SK-N-SH (cell line): ENCODE measurements around the gene SYNC. TPM values are rescaled to one million over a fixed set of nuclear protein-coding genes. Genes with fewer than 3 reads are reported as not detected.

Source experiments
- CTCF ChIA-PET: fragments of 300-600, 350-600 bp; formaldehyde crosslinking; extraction: SDS; loops from one replicate; lab custom pipeline; 2021; lab: Yijun Ruan, JAX
- POLR2A ChIA-PET: fragments of 350-600 bp; sonication (Branson Sonifier 250); formaldehyde crosslinking; extraction: SDS; loops from one replicate; lab custom pipeline; 2020; ENCODE audit warnings: antibody characterized with exemption, inconsistent platforms; lab: Yijun Ruan, JAX
- DNase-seq: peaks from one replicate; pipeline ENCODE4 v3.0.0; 2012
- H2AFZ ChIP-seq: fragments of 200-600 bp; sonication (generic); 2 replicates; pipeline ENCODE4 v1.8.1; 2016; ENCODE audit warnings: antibody characterized with exemption, mild to moderate bottlenecking, low read depth
- H3F3A ChIP-seq: fragments of 200-600 bp; sonication (generic); replicated peaks from 2 replicates; pipeline ENCODE3; 2016; ENCODE audit warnings: antibody characterized with exemption, mild to moderate bottlenecking; ENCODE audit not compliant: insufficient read depth
- H3K27ac ChIP-seq, 2 experiments: fragments of 200-500 bp in 1 of 2; fragments of 200-600 bp in 1 of 2; sonication (Bioruptor generic) in 1 of 2; sonication (generic), shearing (Covaris generic) in 1 of 2; 2 replicates each; pipeline versions ENCODE4 v1.5.1 to v1.6.1; 2014 to 2016; ENCODE audit warnings: low read depth in 2 of 2, inconsistent platforms in 1 of 2, low read length in 1 of 2, mild to moderate bottlenecking in 1 of 2, mixed read lengths in 1 of 2
- H3K27me3 ChIP-seq: fragments of 200-600 bp; sonication (generic), shearing (Covaris generic); 2 replicates; pipeline ENCODE4 v1.6.1; 2016; ENCODE audit warnings: mixed run types; ENCODE audit not compliant: insufficient read depth
- H3K36me3 ChIP-seq, 2 experiments: fragments of 200-500 bp in 1 of 2; fragments of 200-600 bp in 1 of 2; sonication (Bioruptor generic) in 1 of 2; sonication (generic) in 1 of 2; replicated peaks in 1 of 2; 2 replicates each; pipeline versions ENCODE3 to v1.5.1; 2014 to 2016; ENCODE audit warnings: low read length in 1 of 2, mild to moderate bottlenecking in 1 of 2; ENCODE audit not compliant: insufficient read depth in 2 of 2, control insufficient read depth in 1 of 2
- H3K4me1 ChIP-seq, 2 experiments: fragments of 200-500 bp in 1 of 2; fragments of 200-600 bp in 1 of 2; sonication (Bioruptor generic) in 1 of 2; sonication (generic), shearing (Covaris generic) in 1 of 2; 2 replicates each; pipeline versions ENCODE4 v1.5.1 to v1.6.1; 2014 to 2016; ENCODE audit warnings: low read depth in 1 of 2, low read length in 1 of 2, mixed run types in 1 of 2; ENCODE audit not compliant: insufficient read depth in 2 of 2, control insufficient read depth in 1 of 2
- H3K4me2 ChIP-seq: fragments of 200-600 bp; sonication (generic), shearing (Covaris generic); 2 replicates; pipeline ENCODE4 v1.6.1; 2017; ENCODE audit warnings: mixed run types
- H3K4me3 ChIP-seq, 2 experiments: fragments of 200-500 bp in 1 of 2; fragments of 200-600 bp in 1 of 2; sonication (Bioruptor generic) in 1 of 2; sonication (generic), shearing (Covaris generic) in 1 of 2; 2 replicates each; pipeline versions ENCODE4 v1.5.1 to v1.8.1; 2014 to 2016; ENCODE audit warnings: low read depth in 2 of 2, inconsistent platforms in 1 of 2, low read length in 1 of 2, mild to moderate bottlenecking in 1 of 2, mixed read lengths in 1 of 2, moderate library complexity in 1 of 2
- H3K79me2 ChIP-seq: fragments of 200-600 bp; sonication (generic); 2 replicates; pipeline ENCODE4 v1.8.1; 2017; ENCODE audit warnings: mild to moderate bottlenecking; ENCODE audit not compliant: insufficient read depth
- H3K9ac ChIP-seq: fragments of 200-600 bp; sonication (generic); 2 replicates; pipeline ENCODE4 v1.6.1; 2017; ENCODE audit warnings: mixed run types
- H3K9me2 ChIP-seq: fragments of 200-600 bp; sonication (generic); 2 replicates; pipeline ENCODE4 v1.6.1; 2017; ENCODE audit warnings: mixed run types
- H3K9me3 ChIP-seq: fragments of 200-600 bp; sonication (generic); 2 replicates; pipeline ENCODE4 v1.6.1; 2017; ENCODE audit warnings: mixed run types, mild to moderate bottlenecking, moderate library complexity
- H4K20me1 ChIP-seq: fragments of 200-600 bp; sonication (generic); 2 replicates; pipeline ENCODE4 v1.6.1; 2017; ENCODE audit warnings: mild to moderate bottlenecking, mixed run types; ENCODE audit not compliant: insufficient read depth
- CHD2 ChIP-seq: fragments of 150-350 bp; IDR thresholded peaks from 2 replicates; pipeline ENCODE4 v1.6.1; 2018; ENCODE audit warnings: low read length; ENCODE audit not compliant: partially characterized antibody
- ELF1 ChIP-seq: IDR thresholded peaks from 2 replicates; pipeline ENCODE4 v1.4.0; 2012
- EP300 ChIP-seq, 2 experiments: IDR thresholded peaks; 2 replicates each; pipeline versions ENCODE4 v1.4.0 to v1.6.1; 2012; ENCODE audit warnings: borderline replicate concordance in 1 of 2, low read depth in 1 of 2, low read length in 1 of 2
- FOXM1 ChIP-seq: IDR thresholded peaks from 2 replicates; pipeline ENCODE4 v1.4.0; 2012; ENCODE audit warnings: low read depth, mild to moderate bottlenecking
- GABPA ChIP-seq: IDR thresholded peaks from 2 replicates; pipeline ENCODE4 v1.4.0; 2012; ENCODE audit warnings: low read depth, mild to moderate bottlenecking
- GATA2 ChIP-seq: sonication (generic); formaldehyde crosslinking; IDR thresholded peaks from 2 replicates; pipeline ENCODE4 v1.5.0; 2020; ENCODE audit warnings: mild to moderate bottlenecking, missing genetic modification reagents
- MEF2A ChIP-seq: IDR thresholded peaks from 2 replicates; pipeline ENCODE4 v1.4.0; 2012; ENCODE audit warnings: low read depth, borderline replicate concordance
- NFIC ChIP-seq: IDR thresholded peaks from 2 replicates; pipeline ENCODE4 v1.4.0; 2012; ENCODE audit warnings: borderline replicate concordance
- NRF1 ChIP-seq: IDR thresholded peaks from 2 replicates; pipeline ENCODE4 v1.6.1; 2012; ENCODE audit warnings: low read depth, mild to moderate bottlenecking, low read length
- PBX3 ChIP-seq: IDR thresholded peaks from 2 replicates; pipeline ENCODE4; 2012
- POLR2AphosphoS5 ChIP-seq: IDR thresholded peaks from 2 replicates; pipeline ENCODE4 v1.6.1; 2012; ENCODE audit warnings: low read depth, low read length
- RCOR1 ChIP-seq: fragments of 150-350 bp; IDR thresholded peaks from 2 replicates; pipeline ENCODE4 v1.6.1; 2017; ENCODE audit warnings: antibody characterized with exemption, low read length
- REST ChIP-seq: IDR thresholded peaks from 2 replicates; pipeline ENCODE4 v1.6.1; 2012; ENCODE audit warnings: mild to moderate bottlenecking, low read depth, low read length, moderate library complexity
- RFX5 ChIP-seq: IDR thresholded peaks from 2 replicates; pipeline ENCODE4 v1.6.1; 2012; ENCODE audit warnings: mild to moderate bottlenecking, improper control_type of control experiment, low read length
- SMC3 ChIP-seq: IDR thresholded peaks from 2 replicates; pipeline ENCODE4 v1.6.1; 2012; ENCODE audit warnings: low read depth, low read length, improper control_type of control experiment
- TAF1 ChIP-seq: IDR thresholded peaks from 2 replicates; pipeline ENCODE4 v1.6.1; 2012; ENCODE audit warnings: low read depth, mild to moderate bottlenecking, low read length, moderate library complexity, borderline replicate concordance
- TEAD4 ChIP-seq: IDR thresholded peaks from 2 replicates; pipeline ENCODE4 v1.4.0; 2012; ENCODE audit warnings: mild to moderate bottlenecking, borderline replicate concordance; ENCODE audit not compliant: insufficient read depth
- USF2 ChIP-seq: fragments of 150-350 bp; IDR thresholded peaks from 2 replicates; pipeline ENCODE4 v1.6.1; 2017; ENCODE audit warnings: antibody characterized with exemption, low read length, low read depth, borderline replicate concordance
- YY1 ChIP-seq: IDR thresholded peaks from 2 replicates; pipeline ENCODE4 v1.4.0; 2012; ENCODE audit warnings: low read depth, mild to moderate bottlenecking
- ZBTB33 ChIP-seq: IDR thresholded peaks from 2 replicates; pipeline ENCODE4 v1.4.0; 2012; ENCODE audit warnings: low read depth, borderline replicate concordance
- WGBS: methylation state at CpG from one replicate; pipeline ENCODE4 v1.1.6; 2017; ENCODE audit warnings: low lambda C conversion rate; 5-methylcytosine and 5-hydroxymethylcytosine counted together
- polyA plus RNA-seq, 3 experiments: library from polyadenylated mRNA; depleted of rRNA; stranded (reverse); fragments of >200 nt; gene quantifications; 2 replicates each; pipeline ENCODE4 v1.2.3, GENCODE V29; 2012

The SYNC gene
- polyA plus RNA-seq, 1 of the 3 experiments (the other 2 are of a cell fraction), result 25.6 TPM

- Histone ChIP-seq H3K9me2 (no peaks in the 10 kb centered on the region), H3K4me1 (peaks cover 0 to 4% of the 10 kb centered on the region in 2 experiments; a peak in 1 of 4 replicates), H3K9me3 (no peaks in the 10 kb centered on the region), H4K20me1 (no peaks in the 10 kb centered on the region), H2AFZ (no peak overlapping the region), H3K27me3 (no peaks in the 10 kb centered on the region), H3K4me3 (no peak overlapping the region), H3K9ac (no peak overlapping the region), H3K36me3 (no peaks in the 10 kb centered on the region), H3F3A (no peaks in the 10 kb centered on the region), H3K27ac (no peak overlapping the region), H3K4me2 (no peak overlapping the region), H3K79me2 (no peaks in the 10 kb centered on the region)
- no peak for DNase-seq
- WGBS, result 100% methylated on average over 3 of the region's 4 CpGs
- ChIA-PET POLR2A (interaction anchor here (0.6 kb wide), 1 partner anchor 11 kb away, joined by 4 read pairs; no protein-coding TSS in a partner anchor), CTCF (interaction anchor here (1.0 to 18.9 kb wide), 4 partner anchors 10 to 60 kb away, joined by 3 to 392 read pairs (median 4); partner anchors contain the start of gene SYNC)
- TF ChIP-seq FOXM1, result no peak
- no peak for TF ChIP-seq USF2
- no peak for TF ChIP-seq ELF1
- no peak for TF ChIP-seq CHD2
- no peak for TF ChIP-seq POLR2AphosphoS5
- no peak for TF ChIP-seq EP300 (IDR thresholded peaks at IDR 0.05; ENCODE audit: borderline replicate concordance in 1 of 2, low read depth in 1 of 2, low read length in 1 of 2)
- no peak for TF ChIP-seq NFIC
- TF ChIP-seq TEAD4, result no peak
- TF ChIP-seq RCOR1, result no peak
- no peak for TF ChIP-seq REST
- no peak for TF ChIP-seq PBX3
- no peak for TF ChIP-seq YY1
- TF ChIP-seq MEF2A, result no peak
- no peak for TF ChIP-seq SMC3
- TF ChIP-seq TAF1, result no peak
- TF ChIP-seq NRF1, result no peak
- no peak for TF ChIP-seq GABPA
- TF ChIP-seq RFX5, result no peak
- no peak for TF ChIP-seq ZBTB33
- no peak for TF ChIP-seq GATA2 (CRISPR knock-in tag)
Observed at GRCh38 chr1:32715901-32716311, 13.3 kb upstream of the SYNC start.
